H1 (cell line): ENCODE results near the gene IFT80. TPM values are rescaled to one million over a fixed set of nuclear protein-coding genes. Genes with fewer than 3 reads are reported as not detected.

ENCODE experiments used
- CTCF ChIA-PET: fragments of 300-600 bp; sonication (Branson Sonifier 250); formaldehyde crosslinking; loops from one replicate; lab custom pipeline; 2021; ENCODE audit not compliant: partially characterized antibody; lab: Charles Lee
- POLR2A ChIA-PET: fragments of 300-600 bp; sonication (Branson Sonifier 250); formaldehyde crosslinking; loops from one replicate; lab custom pipeline; 2021; ENCODE audit warnings: inconsistent platforms; ENCODE audit not compliant: partially characterized antibody; lab: Charles Lee
- DNase-seq, 2 experiments: peaks; one replicate each; pipeline versions ENCODE4 v3.0.0 to v3.0.0-alpha.2; 2010 to 2022; ENCODE audit warnings: low spot score in 2 of 2, low read depth in 1 of 2, mixed read lengths in 1 of 2
- FAIRE-seq: peaks from 2 replicates; lab custom pipeline; 2011; peaks lifted over from hg19 to GRCh38; lab: Jason Lieb, UNC
- H2AFZ ChIP-seq: 2 replicates; pipeline ENCODE4 v1.8.1; 2012; ENCODE audit warnings: low read length, inconsistent platforms
- H2AK5ac ChIP-seq: 2 replicates; pipeline ENCODE4 v1.6.1; 2013; ENCODE audit warnings: low read depth, low read length
- H2BK120ac ChIP-seq: replicated peaks from 2 replicates; pipeline ENCODE3; 2013; ENCODE audit warnings: low read depth, low read length, inconsistent platforms
- H2BK12ac ChIP-seq: 2 replicates; pipeline ENCODE4 v1.6.1; 2013; ENCODE audit warnings: low read depth, low read length
- H2BK15ac ChIP-seq: 2 replicates; pipeline ENCODE4 v1.6.1; 2013; ENCODE audit warnings: low read length
- H2BK20ac ChIP-seq: 2 replicates; pipeline ENCODE4 v1.6.1; 2013; ENCODE audit warnings: low read length
- H2BK5ac ChIP-seq: 2 replicates; pipeline ENCODE4 v1.6.1; 2013; ENCODE audit warnings: low read depth, low read length
- H3K14ac ChIP-seq: 2 replicates; pipeline ENCODE4 v1.6.1; 2013; ENCODE audit warnings: inconsistent platforms; ENCODE audit not compliant: insufficient read length
- H3K18ac ChIP-seq: 2 replicates; pipeline ENCODE4 v1.6.1; 2013; ENCODE audit warnings: low read length; ENCODE audit errors: extremely low read depth
- H3K23ac ChIP-seq: 2 replicates; pipeline ENCODE4 v1.6.1; 2013; ENCODE audit warnings: inconsistent platforms; ENCODE audit not compliant: insufficient read length
- H3K23me2 ChIP-seq: 2 replicates; pipeline ENCODE4 v1.6.1; 2013; ENCODE audit warnings: low read depth, low read length
- H3K27ac ChIP-seq: 2 replicates; pipeline ENCODE4 v1.6.1; 2011; ENCODE audit warnings: low read depth, low read length, inconsistent platforms
- H3K27me3 ChIP-seq, 4 experiments: replicated peaks in 1 of 4; 1 replicate in 1 of 4; 2 replicates in 3 of 4; pipeline versions ENCODE4 v1.6.1 to v1.8.1; 2011 to 2013; ENCODE audit warnings: low read length in 3 of 4, mild to moderate bottlenecking in 3 of 4, inconsistent platforms in 2 of 4, mixed read lengths in 2 of 4, moderate library complexity in 1 of 4; ENCODE audit not compliant: control insufficient read depth in 3 of 4, insufficient read depth in 3 of 4; ENCODE audit errors: extremely low read depth in 1 of 4
- H3K36me3 ChIP-seq, 4 experiments: 2 replicates each; pipeline versions ENCODE4 v1.6.1 to v1.8.1; 2011 to 2013; ENCODE audit warnings: mild to moderate bottlenecking in 4 of 4, low read length in 3 of 4, moderate library complexity in 2 of 4, control low read depth in 1 of 4, inconsistent platforms in 1 of 4; ENCODE audit not compliant: insufficient read depth in 4 of 4, control insufficient read depth in 2 of 4
- H3K4ac ChIP-seq: replicated peaks from 2 replicates; pipeline ENCODE3; 2013; ENCODE audit warnings: low read length, low read depth, mixed read lengths, inconsistent platforms; ENCODE audit not compliant: insufficient read length
- H3K4me1 ChIP-seq, 4 experiments: replicated peaks in 1 of 4; 1 replicate in 1 of 4; 2 replicates in 3 of 4; pipeline versions ENCODE4 v1.6.1 to v1.8.1; 2011 to 2013; ENCODE audit warnings: low read length in 3 of 4, inconsistent platforms in 2 of 4, mixed read lengths in 1 of 4; ENCODE audit not compliant: insufficient read depth in 4 of 4, control insufficient read depth in 3 of 4
- H3K4me2 ChIP-seq, 2 experiments: 2 replicates each; pipeline versions ENCODE4 v1.6.1 to v1.8.1; 2011 to 2013; ENCODE audit warnings: low read depth in 2 of 2, low read length in 2 of 2, control low read depth in 1 of 2, inconsistent platforms in 1 of 2, mild to moderate bottlenecking in 1 of 2; ENCODE audit not compliant: insufficient read depth in 1 of 2
- H3K4me3 ChIP-seq, 4 experiments: fragments of 200-600, 300-600 bp in 1 of 4; sonication (generic), shearing (Covaris generic), sonication (Bioruptor Twin) in 1 of 4; 2 replicates each; pipeline versions ENCODE4 v1.5.1 to v1.8.1; 2011 to 2016; ENCODE audit warnings: low read length in 4 of 4, low read depth in 3 of 4, control low read depth in 2 of 4, inconsistent platforms in 2 of 4, mild to moderate bottlenecking in 2 of 4, mixed read lengths in 1 of 4, moderate library complexity in 1 of 4; ENCODE audit not compliant: insufficient read depth in 2 of 4; ENCODE audit errors: extremely low read depth in 1 of 4
- H3K56ac ChIP-seq: replicated peaks from 2 replicates; pipeline ENCODE3; 2013; ENCODE audit warnings: low read depth, mild to moderate bottlenecking, mixed read lengths, low read length, inconsistent platforms; ENCODE audit not compliant: insufficient read length
- H3K79me1 ChIP-seq: 2 replicates; pipeline ENCODE4 v1.6.1; 2013; ENCODE audit warnings: low read depth, low read length, control low read depth
- H3K79me2 ChIP-seq, 2 experiments: 2 replicates each; pipeline versions ENCODE4 v1.6.1 to v1.8.1; 2012 to 2013; ENCODE audit warnings: low read length in 2 of 2, mild to moderate bottlenecking in 2 of 2, inconsistent platforms in 1 of 2; ENCODE audit not compliant: insufficient read depth in 2 of 2, control insufficient read depth in 1 of 2
- H3K9ac ChIP-seq, 4 experiments: replicated peaks in 1 of 4; 1 replicate in 1 of 4; 2 replicates in 3 of 4; pipeline versions ENCODE4 v1.6.1 to v1.8.1; 2011 to 2013; ENCODE audit warnings: low read depth in 3 of 4, low read length in 3 of 4, control low read depth in 2 of 4, mild to moderate bottlenecking in 2 of 4, moderate library complexity in 2 of 4, inconsistent platforms in 1 of 4; ENCODE audit errors: extremely low read depth in 1 of 4
- H3K9me3 ChIP-seq, 2 experiments: 2 replicates each; pipeline versions ENCODE4 v1.6.1 to v1.8.1; 2012 to 2013; ENCODE audit warnings: mild to moderate bottlenecking in 2 of 2, moderate library complexity in 2 of 2, control low read depth in 1 of 2, inconsistent platforms in 1 of 2, low read depth in 1 of 2, low read length in 1 of 2, mixed read lengths in 1 of 2; ENCODE audit not compliant: insufficient read depth in 2 of 2
- H4K20me1 ChIP-seq, 2 experiments: replicated peaks in 1 of 2; 2 replicates each; pipeline versions ENCODE3 to v1.8.1; 2011 to 2013; ENCODE audit warnings: inconsistent platforms in 2 of 2, low read length in 2 of 2, mild to moderate bottlenecking in 1 of 2; ENCODE audit not compliant: insufficient read depth in 2 of 2, control insufficient read depth in 1 of 2
- H4K5ac ChIP-seq: 2 replicates; pipeline ENCODE4 v1.6.1; 2013; ENCODE audit warnings: low read length, low read depth, mixed read lengths, inconsistent platforms; ENCODE audit not compliant: insufficient read length
- H4K8ac ChIP-seq: 2 replicates; pipeline ENCODE4 v1.8.0; 2013; ENCODE audit warnings: mild to moderate bottlenecking, moderate library complexity, low read length, inconsistent platforms; ENCODE audit not compliant: insufficient read depth; ENCODE audit errors: extremely low read depth
- H4K91ac ChIP-seq: replicated peaks from 2 replicates; pipeline ENCODE3; 2013; ENCODE audit warnings: low read length, mixed read lengths, inconsistent platforms; ENCODE audit not compliant: insufficient read length
- CHD2 ChIP-seq: IDR thresholded peaks from 2 replicates; pipeline ENCODE4 v1.6.1; 2012; ENCODE audit warnings: low read length, improper control_type of control experiment
- EGR1 ChIP-seq: IDR thresholded peaks from 2 replicates; pipeline ENCODE4 v1.6.1; 2011; ENCODE audit warnings: low read depth, low read length, borderline replicate concordance
- HDAC2 ChIP-seq, 2 experiments: fragments of 300-600 bp in 1 of 2; sonication (generic) in 1 of 2; IDR thresholded peaks; 2 replicates each; pipeline ENCODE4 v1.6.1; 2011 to 2012; ENCODE audit warnings: low read depth in 2 of 2, low read length in 2 of 2, mild to moderate bottlenecking in 2 of 2, moderate library complexity in 2 of 2, borderline replicate concordance in 1 of 2, inconsistent platforms in 1 of 2
- MAFK ChIP-seq: IDR thresholded peaks from 2 replicates; pipeline ENCODE4 v1.6.1; 2012; ENCODE audit warnings: low read depth, mild to moderate bottlenecking, improper control_type of control experiment, low read length
- PHF8 ChIP-seq: fragments of 200-600 bp; sonication (generic); conservative IDR thresholded peaks from 2 replicates; pipeline ENCODE4 v1.7.1; 2012; ENCODE audit warnings: low read depth, mild to moderate bottlenecking, inconsistent platforms, low read length, moderate library complexity
- RAD21 ChIP-seq, 2 experiments: IDR thresholded peaks in 1 of 2; conservative IDR thresholded peaks in 1 of 2; 2 replicates each; pipeline ENCODE4 v1.6.1; 2011; ENCODE audit warnings: low read depth in 2 of 2, low read length in 2 of 2, improper control_type of control experiment in 1 of 2, inconsistent platforms in 1 of 2, mild to moderate bottlenecking in 1 of 2, moderate library complexity in 1 of 2
- RXRA ChIP-seq: IDR thresholded peaks from 2 replicates; pipeline ENCODE4 v1.6.1; 2011; ENCODE audit warnings: low read depth, mild to moderate bottlenecking, low read length, moderate library complexity; ENCODE audit not compliant: insufficient read depth
- SIX5 ChIP-seq: IDR thresholded peaks from 2 replicates; pipeline ENCODE4 v1.6.1; 2011; ENCODE audit warnings: mild to moderate bottlenecking, low read depth, low read length
- SRF ChIP-seq: IDR thresholded peaks from 2 replicates; pipeline ENCODE4 v1.6.1; 2011; ENCODE audit warnings: mild to moderate bottlenecking, low read depth, low read length, moderate library complexity
- TAF1 ChIP-seq: IDR thresholded peaks from 2 replicates; pipeline ENCODE4 v1.6.1; 2011; ENCODE audit warnings: mild to moderate bottlenecking, low read depth, low read length
- TCF12 ChIP-seq: IDR thresholded peaks from 2 replicates; pipeline ENCODE4 v1.6.1; 2011; ENCODE audit warnings: low read depth, mild to moderate bottlenecking, low read length
- YY1 ChIP-seq: IDR thresholded peaks from 2 replicates; pipeline ENCODE4 v1.6.1; 2011; ENCODE audit warnings: low read depth, mild to moderate bottlenecking, low read length
- polyA plus RNA-seq, 7 experiments: library from polyadenylated mRNA; depleted of rRNA in 3 of 7; stranded (reverse) in 5 of 7; unstranded in 2 of 7; fragments of >200 nt in 5 of 7; fragments of 200-250 nt in 2 of 7; gene quantifications; 1 replicate in 5 of 7; 2 replicates in 1 of 7; 4 replicates in 1 of 7; pipeline versions ENCODE4 v1.2.1 to v1.2.3, GENCODE V29; 2011 to 2013; ENCODE audit warnings: missing spikeins in 2 of 7, mixed read lengths in 2 of 7
- total RNA-seq: library from RNA; stranded (reverse); fragmentation: NEBNext Ultra II Directional; extraction: Animal tissue kit (Norgen Biotek cat#: 25700); gene quantifications from 2 replicates; pipeline ENCODE4 v1.2.1, GENCODE V29; 2021
- TF ChIP-seq, protein P1 (sequence below): IDR thresholded peaks from 2 replicates; pipeline ENCODE4 v1.6.1; 2011; ENCODE audit warnings: low read depth, mild to moderate bottlenecking, low read length; ENCODE audit not compliant: insufficient read depth

Gene IFT80
- total and polyA plus RNA-seq, 2 of the 8 experiments (the other 6 are each of a cell fraction or from before 2014, with no cell fraction given): 7.2 to 25.9 TPM

- POLR2A ChIA-PET: interaction anchor here (1.1 kb wide), 1 partner anchor 54 kb away, joined by 3 read pairs; the partner anchor contains the start of gene TRIM59
- FAIRE-seq: no peak
- TF ChIP-seq EGR1: no peak
- TF ChIP-seq CHD2: no peak
- TF ChIP-seq RAD21 (IDR thresholded peaks at IDR 0.05 in 1 of 2, conservative IDR thresholded peaks at IDR 0.05 in 1 of 2; ENCODE audit: low read depth in 2 of 2, low read length in 2 of 2): no peak
- no peak for TF ChIP-seq TAF1
- TF ChIP-seq, protein P1, sequence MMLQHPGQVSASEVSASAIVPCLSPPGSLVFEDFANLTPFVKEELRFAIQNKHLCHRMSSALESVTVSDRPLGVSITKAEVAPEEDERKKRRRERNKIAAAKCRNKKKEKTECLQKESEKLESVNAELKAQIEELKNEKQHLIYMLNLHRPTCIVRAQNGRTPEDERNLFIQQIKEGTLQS: no peak
- no peak for TF ChIP-seq RXRA
- no peak for TF ChIP-seq SIX5
- TF ChIP-seq HDAC2 (IDR thresholded peaks at IDR 0.05; ENCODE audit: borderline replicate concordance in 1 of 2, low read depth in 2 of 2, low read length in 2 of 2): no peak
- no peak for TF ChIP-seq YY1
- no peak for TF ChIP-seq SRF
- TF ChIP-seq MAFK: no peak
- TF ChIP-seq PHF8: no peak
- TF ChIP-seq TCF12: no peak
These were observed 3.7 kb downstream of the IFT80 start for GRCh38 chr3:160395297-160395696.

More at GRCh38 chr3:160395297-160395696, 3.7 kb downstream of the IFT80 start:
- no peak for DNase-seq
- Histone ChIP-seq H3K27me3 (no peaks in the 10 kb centered on the region), H2AK5ac (no peak overlapping the region), H3K4me2 (no peak overlapping the region), H3K23ac (no peak overlapping the region), H3K36me3 (no peaks in the 10 kb centered on the region), H2BK20ac (no peak overlapping the region), H3K4me1 (no peaks in the 10 kb centered on the region), H2BK15ac (no peak overlapping the region), H2BK5ac (no peak overlapping the region), H3K9me3 (no peaks in the 10 kb centered on the region), H4K5ac (no peak overlapping the region), H4K8ac (no peak overlapping the region), H3K56ac (no peak overlapping the region), H3K9ac (no peak overlapping the region), H4K20me1 (peaks cover 1 to 4% of the 10 kb centered on the region in 2 experiments), H3K4ac (no peak overlapping the region), H3K18ac (no peak overlapping the region), H3K79me1 (peaks cover 2% of the 10 kb centered on the region; the same call in 1 of the 2 replicates), H4K91ac (no peak overlapping the region), H2BK120ac (no peak overlapping the region), H3K14ac (no peak overlapping the region), H3K4me3 (no peak overlapping the region), H3K79me2 (peaks cover under 1 to 47% of the 10 kb centered on the region in 2 experiments), H3K23me2 (0 out of 2 replicates have a peak, but pooled peaks cover 2% of the 10 kb centered on the region), H2AFZ (no peak overlapping the region), H2BK12ac (no peak overlapping the region), H3K27ac (no peak overlapping the region)
- CTCF ChIA-PET: interaction anchor here (0.7 to 1.2 kb wide), 4 partner anchors 9 to 702 kb away, joined by 3 to 8 read pairs (median 3); no protein-coding TSS in a partner anchor
